Left lobe of liver (tissue), 2 donors: ENCODE measurements around the gene STING1. TPM values are rescaled to one million over a fixed set of nuclear protein-coding genes. Genes with fewer than 3 reads are reported as not detected.
"Not testable (repeated sequence)": the region's sequence is repeated elsewhere in the genome, so short reads cannot be mapped to it uniquely, and the experiment has no call there.

Source experiments
- ATAC-seq: fragments of 200-7000 bp; cut with Tn5 transposase; one replicate; pipeline ENCODE4 v1.9.1; 2020; ENCODE audit warnings: mild to moderate bottlenecking, moderate library complexity
- DNase-seq: peaks from one replicate; pipeline ENCODE4 v3.0.0-alpha.2; 2020; ENCODE audit warnings: low spot score
- total RNA-seq: library from RNA; stranded (reverse); gene quantifications from one replicate; pipeline ENCODE4 v1.2.1, GENCODE V29; 2021
- donor health status: DM: no; HTN: no; CAD: no; lungs with moderate emphysema.
- donor health status: DM: no; HTN: yes; CAD: no.

STING1 gene
- total RNA-seq, 1 donor from 2014 or later = 8.0 TPM

DNA sequence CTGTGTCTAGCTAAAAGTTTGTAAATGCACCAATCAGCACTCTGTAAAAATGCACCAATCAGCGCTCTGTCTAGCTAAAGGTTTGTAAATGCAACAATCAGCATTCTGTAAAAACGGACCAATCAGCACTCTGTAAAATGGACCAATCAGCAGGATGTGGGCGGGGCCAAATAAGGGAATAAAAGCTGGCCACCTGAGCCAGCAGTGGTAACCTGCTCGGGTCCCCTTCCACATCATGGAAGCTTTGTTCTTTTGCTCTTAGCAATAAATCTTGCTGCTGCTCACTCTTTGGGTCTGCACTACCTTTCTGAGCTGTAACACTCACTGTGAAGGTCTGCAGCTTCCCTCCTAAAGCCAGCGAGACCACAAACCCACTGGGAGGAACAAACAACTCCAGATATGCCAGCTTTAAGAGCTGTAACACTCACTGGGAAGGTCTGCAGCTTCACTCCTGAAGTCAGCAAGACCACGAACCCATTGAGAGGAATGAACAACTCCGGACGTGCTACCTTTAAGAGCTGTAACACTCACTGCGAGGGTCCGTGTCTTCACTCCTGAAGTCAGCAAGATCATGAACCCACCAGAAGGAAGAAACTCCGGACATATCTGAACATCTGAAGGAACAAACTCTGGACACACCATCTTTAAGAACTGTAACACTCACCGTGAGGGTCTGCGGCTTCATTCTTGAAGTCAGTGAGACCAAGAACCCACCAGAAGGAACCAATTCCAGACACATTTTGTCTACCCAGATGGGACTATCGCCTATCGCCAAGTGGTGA lies 20.7 kb upstream of the STING1 start:
- DNase-seq, ATAC-seq: not testable (repeated sequence)

DNA sequence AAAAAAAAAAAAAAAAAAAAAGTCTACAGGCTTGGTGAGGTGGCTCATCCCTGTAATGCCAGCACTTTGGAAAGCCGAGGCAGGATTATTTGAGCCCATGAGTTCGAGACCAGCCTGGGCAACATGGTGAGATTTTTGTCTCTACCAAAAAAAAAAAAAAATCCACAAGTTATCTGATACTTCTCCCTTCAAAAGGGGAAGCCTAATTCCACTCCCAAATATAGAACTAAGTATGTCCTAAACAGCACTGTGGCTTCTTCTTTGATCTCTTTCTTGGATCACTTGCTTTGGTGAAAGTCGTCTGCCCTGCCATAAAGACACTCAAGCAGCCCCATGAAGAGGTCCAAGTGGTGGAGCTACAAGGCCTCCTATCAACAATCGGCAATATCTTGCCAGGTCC lies 18.8 kb upstream of the STING1 start:
- ATAC-seq = no peak
- no peak for DNase-seq

DNA sequence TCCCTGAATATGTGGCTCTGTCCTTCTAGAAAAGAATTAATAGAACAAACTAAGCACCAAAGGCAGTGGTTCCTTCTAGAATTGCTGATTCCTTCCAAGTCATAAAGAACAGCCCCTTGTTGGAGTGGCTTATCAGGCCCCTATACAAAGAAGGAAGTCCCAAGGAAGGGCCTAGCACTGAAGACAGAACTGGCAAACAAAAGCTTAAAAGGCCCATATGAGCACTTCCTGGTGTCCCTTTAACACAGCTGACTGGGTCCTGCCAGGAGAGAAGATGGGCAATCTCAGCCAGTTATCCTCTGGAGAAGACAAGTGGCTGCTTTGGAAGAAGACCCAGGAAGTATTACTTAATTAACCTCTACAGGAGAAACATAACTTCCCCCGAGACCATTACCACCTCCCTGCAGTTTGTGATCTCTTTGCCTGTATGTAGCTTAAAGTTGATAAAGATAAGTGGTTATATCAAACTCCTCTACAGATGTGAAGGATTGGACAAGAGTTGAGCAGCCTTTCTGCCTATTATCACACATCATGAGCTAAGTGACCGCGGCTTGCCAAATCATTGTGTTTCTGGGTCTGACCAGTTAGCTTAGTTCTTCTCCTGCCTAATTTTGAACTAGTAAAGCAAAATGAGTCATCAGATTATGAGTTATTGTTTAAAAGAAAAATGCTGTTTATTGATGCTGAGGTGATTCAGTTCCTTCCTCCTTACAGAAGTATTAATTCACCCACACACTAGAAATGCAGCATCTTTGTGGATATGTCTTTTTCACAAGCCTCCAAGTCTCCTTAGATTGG lies 13.3 kb upstream of the STING1 start:
- ATAC-seq (peak; percentile 33), DNase-seq (no peak)

DNA sequence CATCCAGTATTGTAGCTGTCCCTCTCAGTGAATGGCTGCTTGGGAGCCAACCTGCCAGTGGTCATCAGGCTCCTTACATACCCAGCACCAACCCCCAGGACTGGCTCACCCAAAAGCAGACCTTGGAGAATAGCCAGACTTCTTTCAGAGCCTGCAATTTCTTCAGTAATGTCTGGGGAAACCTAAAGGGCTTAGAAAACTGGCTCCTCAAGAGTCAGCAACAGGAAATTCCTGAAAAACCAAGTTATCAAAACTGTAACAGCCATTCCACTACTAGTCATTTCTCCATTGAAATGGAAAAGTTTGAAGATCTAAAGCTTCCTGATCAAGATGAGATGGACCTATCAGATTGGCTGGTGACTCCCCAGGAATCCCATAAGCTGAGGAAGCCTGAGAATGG lies 12.3 kb upstream of the STING1 start:
- DNase-seq = no peak
- ATAC-seq = no peak

DNA sequence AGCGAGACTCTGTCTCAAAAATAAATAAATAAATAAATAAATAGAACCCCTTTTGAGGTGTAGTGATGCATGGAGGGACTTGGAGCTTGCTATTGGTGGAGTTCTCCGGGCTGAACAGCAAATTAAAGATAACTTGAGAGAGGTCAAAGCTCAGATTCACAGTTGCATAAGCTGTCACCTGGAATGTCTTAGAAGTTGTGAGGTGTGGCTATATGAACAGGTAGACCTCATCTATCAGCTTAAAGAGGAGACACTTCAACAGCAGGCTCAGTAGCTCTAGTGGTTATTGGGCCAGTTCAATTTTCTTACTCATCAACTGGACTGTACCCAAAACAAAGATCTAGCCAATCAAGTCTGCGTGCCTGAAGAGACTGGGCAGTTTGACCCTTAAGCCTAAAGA lies 11.7 kb upstream of the STING1 start:
- ATAC-seq (no peak), DNase-seq (no peak)

DNA sequence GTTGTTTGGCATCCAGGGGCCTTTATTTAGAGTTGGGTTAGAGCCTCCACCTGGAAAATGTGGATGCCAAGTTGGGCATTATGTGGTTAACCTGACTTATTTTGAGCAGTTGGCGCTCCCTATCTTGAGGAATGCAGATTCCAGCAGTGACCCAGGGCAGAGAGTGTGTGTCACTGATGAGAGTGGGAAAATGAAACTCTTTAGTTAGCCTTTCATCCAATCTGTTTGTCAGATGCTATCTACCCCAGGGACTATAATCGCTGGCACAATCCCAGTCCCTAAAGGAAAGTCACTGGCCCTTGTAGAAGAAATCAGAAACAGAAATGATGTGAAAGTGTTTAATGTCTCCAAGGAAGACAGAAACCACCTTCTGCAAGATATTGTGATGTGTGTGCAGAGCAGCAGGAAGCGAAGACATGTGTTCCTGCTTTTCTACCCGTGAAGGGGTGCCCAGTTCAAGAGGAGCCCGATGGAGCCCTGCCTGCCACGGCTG lies 10.2 kb upstream of the STING1 start:
- DNase-seq (no peak), ATAC-seq (peak; percentile 20)

DNA sequence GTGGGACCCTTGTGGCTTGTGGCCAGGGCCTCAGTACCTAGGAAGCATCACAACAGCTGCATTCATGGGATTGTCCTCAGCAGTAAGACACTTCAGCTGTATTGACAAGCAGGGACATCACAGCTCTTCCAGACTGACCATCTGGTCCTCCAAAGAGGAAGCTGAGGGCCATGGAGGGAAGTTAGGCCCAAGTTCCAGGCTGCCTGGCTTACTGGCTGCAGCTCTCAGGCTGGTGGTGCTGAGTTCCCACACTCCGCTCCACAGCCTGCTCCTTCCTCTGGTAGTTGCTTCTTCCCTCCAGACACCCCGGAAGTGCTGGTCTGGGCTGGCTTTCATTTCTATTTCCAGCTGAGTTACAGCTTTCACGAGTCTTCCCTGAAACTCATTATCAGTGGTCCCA lies 5.7 kb upstream of the STING1 start:
- DNase-seq = no peak
- peak; percentile 58 for ATAC-seq

DNA sequence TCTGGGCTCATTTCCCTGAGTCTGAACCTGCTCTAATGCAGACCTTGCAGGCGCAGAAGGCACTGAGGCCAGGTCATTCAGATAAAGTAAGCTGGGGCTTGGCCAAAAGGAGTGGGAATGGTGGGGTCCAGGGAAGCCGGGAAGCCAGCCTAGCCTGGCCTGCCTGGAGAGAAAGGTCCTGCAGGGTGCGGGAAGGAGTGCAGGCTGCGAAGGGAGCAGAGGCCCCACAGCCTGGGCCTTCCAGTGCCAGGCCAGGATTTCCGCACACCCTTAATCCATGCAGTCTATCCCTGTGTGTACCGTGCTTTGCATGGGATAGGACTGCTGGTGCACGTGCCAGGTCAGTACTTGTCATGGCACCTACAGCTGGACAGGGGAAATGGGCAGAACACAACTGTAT lies 3.6 kb upstream of the STING1 start:
- ATAC-seq (no peak), DNase-seq (no peak)

DNA sequence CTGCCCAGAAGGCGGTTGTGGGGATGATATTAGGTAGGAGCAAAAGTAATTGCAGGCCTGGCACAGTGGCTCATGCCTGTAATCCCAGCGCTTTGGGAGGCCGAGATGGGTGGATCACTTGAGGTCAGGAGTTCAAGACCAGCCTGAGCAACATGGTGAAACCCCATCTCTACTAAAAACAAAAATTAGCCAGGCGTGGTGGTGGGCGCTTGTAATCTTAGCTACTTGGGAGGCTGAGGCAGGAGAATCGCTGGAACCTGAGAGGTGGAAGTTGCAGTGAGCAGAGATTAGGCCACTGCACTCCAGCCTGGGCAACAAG lies 291 bp upstream of the STING1 start:
- not testable (repeated sequence) for ATAC-seq, DNase-seq

DNA sequence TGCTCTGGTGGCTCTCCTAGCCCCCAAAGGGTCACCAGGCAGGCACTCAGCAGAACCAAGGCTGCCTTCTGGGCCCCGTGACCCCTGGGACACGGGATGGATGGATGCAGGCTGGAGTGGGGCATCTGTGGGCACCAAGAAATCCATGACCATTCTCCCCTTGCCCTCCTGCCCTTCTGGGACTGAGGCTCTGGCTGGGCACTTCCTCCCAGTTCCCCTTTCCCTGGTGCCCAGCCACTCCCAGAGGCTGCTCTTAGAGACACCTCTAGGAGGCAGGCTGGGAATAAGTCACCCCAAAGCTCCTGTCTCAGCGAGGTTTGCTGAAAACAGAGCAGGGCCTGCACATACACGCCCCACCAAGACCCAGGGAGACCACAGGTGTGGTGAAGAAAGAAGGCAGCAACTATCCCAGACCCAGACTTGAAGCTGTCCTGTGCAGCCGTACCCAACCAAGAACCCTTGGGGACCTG lies 943 bp downstream of the STING1 start:
- no peak for DNase-seq
- ATAC-seq = peak; percentile 36

DNA sequence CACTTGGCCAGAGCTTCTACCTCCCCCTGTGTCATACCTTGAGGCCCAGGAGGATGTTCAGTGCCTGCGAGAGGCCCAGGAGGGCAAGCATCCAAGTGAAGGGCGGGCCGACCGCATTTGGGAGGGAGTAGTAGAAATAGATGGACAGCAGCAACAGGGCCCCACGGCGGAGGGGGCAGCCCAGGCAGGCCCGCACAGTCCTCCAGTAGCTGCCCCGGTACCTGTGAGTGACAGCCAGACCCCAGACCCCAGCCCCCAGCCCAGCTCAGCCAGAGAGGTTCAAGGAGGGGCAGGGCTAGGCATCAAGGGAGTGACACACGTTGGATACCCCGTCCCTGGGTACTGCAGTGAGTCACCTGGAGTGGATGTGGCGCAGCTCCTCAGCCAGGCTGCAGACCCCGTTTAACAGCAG lies 1.4 kb downstream of the STING1 start:
- DNase-seq (no peak), ATAC-seq (no peak)

DNA sequence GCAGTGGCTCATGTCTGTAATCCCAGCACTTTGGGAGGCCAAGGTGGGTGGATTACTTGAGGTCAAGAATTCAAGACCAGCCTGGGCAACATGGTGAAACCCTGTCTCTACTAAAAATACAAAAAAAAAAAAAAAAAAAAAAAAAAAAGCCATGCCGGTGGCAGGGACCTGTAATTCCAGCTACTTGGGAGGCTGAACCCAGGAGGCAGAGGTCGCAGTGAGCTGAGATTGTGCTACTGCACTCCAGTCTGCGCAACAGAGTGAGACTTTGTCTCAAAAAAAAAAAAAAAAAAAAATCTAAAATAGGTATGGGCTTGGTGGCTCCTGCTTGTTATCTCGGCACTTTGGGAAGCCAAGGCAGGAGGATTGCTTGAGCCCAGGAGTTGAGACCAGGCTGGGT lies 2.8 kb downstream of the STING1 start:
- ATAC-seq, DNase-seq: not testable (repeated sequence)

DNA sequence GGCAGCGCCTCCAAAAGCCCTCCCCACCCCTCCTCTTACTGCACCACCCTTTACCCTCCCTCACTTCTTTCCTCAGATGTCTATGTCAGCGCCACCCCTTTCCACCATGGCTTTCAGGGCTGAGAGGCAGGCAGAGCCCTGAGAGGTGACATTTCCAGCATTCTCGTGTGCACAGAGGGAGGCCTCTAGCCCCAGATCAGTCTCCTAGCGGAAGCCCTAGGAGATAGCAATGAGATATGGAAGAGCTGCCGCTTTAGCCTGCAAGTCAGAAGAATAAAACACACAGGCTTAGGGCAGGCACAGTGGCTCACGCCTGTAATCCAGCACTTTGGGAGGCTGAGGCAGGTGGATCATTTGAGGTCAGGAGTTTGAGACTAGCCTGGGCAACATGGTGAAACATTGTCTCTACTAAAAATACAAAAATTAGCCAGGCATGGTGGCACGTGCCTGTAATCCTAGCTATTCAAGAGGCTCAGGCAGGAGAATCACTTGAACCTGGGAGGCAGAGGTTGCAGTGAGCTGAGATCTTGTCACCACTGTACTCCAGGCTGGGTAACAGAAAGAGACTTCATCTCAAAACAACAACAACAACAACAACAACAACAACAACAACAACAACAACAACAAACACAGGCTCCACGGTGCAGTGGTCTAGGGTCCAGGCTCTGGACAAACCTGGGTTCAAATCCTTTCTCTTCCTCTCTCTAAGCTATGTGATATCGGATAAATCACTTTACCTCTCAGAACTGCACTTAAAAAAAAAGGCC lies 3.7 kb downstream of the STING1 start:
- DNase-seq = not testable (repeated sequence)
- peak; percentile 21 for ATAC-seq

DNA sequence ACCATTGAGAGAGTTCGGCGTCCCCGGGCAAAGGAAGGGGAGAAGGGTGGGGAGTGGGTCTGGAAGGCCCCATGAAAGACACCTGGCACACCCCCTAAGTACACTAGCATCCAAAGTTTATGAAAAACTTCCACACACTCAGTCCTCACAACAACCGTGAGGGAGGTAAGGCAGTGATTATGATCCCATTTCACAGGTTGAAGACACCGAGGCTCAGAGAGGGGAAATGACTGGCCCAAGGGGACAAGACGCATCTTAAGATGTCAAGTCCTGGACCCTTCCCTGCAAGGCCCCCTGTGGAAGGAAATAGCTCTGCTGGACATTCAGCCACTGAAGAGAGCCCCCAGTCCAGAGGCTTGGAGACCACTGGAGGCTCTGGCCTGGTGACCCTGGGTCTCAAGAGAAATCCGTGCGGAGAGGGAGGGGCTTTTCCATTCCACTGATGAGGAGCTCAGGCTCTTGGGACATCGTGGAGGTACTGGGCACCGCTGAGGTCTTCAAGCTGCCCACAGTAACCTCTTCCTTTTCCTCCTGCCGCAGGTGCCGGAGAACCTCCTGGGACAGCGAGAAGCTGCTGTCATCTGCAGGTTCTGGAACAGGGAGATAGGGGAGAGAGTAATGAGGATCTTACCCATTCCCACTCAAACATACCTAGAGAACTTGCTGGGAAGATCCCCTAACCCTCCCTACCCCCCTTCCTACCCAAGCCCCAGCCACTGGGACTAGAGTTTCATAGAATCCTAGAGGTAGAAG lies 6.5 kb downstream of the STING1 start:
- no peak for DNase-seq
- ATAC-seq = no peak

DNA sequence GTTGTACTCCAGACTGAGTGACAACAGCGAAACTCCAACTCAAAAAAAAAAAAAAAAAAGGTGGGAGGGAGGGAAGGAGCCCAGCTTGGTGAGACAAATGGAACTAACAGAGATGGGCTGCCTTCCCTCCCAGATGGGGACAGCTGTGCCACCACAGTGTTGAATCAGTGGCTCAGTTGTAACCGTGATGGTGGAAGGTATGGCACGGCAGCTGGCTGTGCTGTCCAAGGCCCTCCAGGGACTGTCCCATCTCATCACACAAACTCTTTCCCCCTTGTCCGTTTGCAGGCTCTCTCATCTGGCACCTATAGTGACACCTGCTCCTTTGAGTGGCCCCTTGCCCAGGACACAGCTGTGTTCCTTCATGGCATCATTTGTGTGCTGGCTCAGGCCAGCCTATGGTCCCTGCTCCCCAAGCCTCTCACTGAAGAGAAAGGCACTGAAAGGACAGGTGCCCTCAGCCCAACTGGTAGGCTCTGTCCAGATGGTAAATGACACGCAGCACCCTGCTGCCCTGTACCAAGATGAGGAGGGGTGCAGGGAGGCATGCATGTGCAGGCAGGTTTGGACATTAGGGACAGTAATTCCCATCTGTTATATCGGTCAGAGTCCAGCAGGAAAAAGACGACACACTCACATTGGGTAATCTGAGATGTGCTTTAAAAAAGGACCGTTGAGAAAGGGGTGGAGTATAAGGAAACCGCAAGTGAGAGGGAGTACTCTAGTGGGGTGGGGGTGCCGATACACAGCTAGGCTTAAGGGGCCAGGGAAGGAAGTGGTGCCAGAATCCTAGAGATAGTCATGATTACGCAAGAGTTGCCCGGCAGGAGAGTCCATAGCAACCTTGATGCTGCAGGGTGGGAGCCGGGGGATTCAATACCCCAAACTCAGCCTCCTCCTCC lies 7.4 kb downstream of the STING1 start:
- ATAC-seq = peak; percentile 32
- DNase-seq = no peak

DNA sequence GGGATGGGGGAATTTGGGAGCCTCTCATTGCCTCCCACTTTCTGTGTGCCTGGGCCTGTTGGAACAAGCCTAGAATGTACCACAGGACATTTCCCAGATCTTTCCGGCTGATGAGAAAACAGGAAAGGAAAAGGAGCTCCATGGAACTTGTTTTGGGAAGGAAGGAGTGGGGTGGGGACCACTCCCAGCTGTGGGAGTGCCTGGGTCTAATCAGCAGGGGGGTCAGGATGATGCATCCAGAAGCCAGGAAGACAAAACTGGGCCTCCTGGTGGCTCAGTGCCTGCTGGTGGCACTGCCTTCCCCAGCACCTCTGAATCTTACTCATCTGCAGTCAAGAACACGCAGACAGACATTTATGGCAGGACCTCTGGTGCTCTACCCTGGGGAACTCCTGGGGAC lies 9.0 kb downstream of the STING1 start:
- no peak for DNase-seq
- no peak for ATAC-seq

DNA sequence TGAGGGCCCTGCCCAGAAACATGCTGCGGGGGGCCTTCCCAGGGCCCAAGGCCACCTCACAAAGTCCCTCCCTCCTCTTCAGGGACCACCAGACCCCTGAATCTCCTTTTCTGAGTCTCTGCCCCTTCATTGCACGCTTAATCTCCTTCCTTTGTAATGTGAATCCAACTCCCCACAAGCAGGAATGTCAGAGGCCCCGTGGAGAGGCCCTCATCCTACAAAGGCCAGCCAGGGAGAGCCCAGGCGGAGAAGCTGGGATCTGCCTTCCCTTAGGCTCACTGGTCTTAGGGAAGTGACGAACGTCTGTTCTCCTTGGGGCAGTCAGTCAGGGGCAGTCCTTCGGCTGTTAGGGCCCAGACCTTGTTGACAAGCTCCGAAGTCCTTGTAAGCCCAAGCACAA lies 9.5 kb downstream of the STING1 start:
- no peak for DNase-seq
- ATAC-seq = no peak

DNA sequence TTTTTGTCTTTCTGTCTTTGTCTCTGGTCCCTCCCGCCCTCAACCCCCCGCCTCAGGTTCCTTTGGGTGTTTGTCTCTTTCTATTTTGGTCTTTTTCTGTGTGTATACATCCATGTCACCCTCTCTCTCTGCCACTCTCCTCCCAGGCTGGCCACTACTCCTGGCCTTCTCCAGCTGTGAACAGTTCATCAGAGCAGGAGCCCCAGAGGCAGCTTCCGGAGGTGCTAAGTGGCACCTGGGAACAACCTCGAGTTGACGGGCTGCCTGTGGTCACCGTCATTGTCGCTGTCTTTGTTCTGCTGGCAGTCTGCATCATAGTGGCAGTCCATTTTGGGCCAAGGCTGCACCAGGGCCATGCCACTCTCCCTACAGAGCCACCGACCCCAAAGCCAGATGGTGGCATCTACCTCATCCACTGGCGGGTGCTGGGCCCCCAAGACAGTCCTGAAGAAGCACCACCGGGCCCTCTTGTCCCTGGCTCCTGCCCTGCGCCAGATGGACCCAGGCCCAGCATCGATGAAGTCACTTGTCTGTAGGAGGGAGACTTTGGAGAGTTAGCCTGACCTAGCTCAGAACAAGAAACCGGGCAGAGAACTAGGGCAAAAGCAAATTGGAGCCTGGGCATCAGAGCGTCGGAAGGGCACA lies 10.1 kb downstream of the STING1 start:
- no peak for DNase-seq
- no peak for ATAC-seq

DNA sequence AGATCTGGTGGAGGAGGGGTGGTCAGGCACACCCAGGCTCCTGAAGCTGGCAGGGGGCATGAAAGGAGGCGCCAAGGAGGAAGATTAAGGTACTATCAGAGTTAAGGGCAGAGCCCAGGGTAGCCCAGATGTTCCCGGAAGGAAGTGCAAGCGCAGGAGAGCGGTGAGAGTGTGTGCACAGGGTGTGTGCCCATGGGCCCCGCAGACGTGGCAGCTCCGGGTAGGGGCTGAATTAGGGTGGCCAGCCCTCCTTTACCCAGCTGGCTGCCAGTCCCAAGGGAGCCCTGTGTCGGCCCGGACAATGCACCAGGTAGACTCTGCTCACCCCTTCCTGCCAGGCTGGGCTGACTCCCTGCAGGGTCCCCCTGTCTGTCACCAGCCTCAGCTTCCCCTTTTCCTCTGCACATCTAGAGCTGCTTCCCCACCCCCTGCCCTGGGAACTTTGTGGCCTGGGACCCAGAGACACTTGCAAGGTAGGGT lies 11.7 kb downstream of the STING1 start, which contains the start of gene SMIM33:
Gene SMIM33 (plus strand): TSS at position 184 of the 480 bp plus-strand sequence. CDS start 118 bp downstream, at position 302.
- peak; percentile 19 for ATAC-seq
- DNase-seq = no peak
